Pulmonary artery endothelial cell (primary cell): ENCODE measurements around the gene RPS21. TPM values are rescaled to one million over a fixed set of nuclear protein-coding genes. Genes with fewer than 3 reads are reported as not detected.
"Not testable (repeated sequence)": the region's sequence is repeated elsewhere in the genome, so short reads cannot be mapped to it uniquely, and the experiment has no call there.

Experiments used
- DNase-seq: peaks from one replicate; pipeline ENCODE4 v3.0.0-alpha.2; 2011; ENCODE audit warnings: low read depth, low spot score
- total RNA-seq: library from RNA; depleted of rRNA; stranded (reverse); fragments of >200 nt; gene quantifications from 2 replicates; pipeline ENCODE4 v1.2.3, GENCODE V29; 2014

RPS21 gene
- total RNA-seq, 1 donor from 2014 or later = 921 TPM

DNA sequence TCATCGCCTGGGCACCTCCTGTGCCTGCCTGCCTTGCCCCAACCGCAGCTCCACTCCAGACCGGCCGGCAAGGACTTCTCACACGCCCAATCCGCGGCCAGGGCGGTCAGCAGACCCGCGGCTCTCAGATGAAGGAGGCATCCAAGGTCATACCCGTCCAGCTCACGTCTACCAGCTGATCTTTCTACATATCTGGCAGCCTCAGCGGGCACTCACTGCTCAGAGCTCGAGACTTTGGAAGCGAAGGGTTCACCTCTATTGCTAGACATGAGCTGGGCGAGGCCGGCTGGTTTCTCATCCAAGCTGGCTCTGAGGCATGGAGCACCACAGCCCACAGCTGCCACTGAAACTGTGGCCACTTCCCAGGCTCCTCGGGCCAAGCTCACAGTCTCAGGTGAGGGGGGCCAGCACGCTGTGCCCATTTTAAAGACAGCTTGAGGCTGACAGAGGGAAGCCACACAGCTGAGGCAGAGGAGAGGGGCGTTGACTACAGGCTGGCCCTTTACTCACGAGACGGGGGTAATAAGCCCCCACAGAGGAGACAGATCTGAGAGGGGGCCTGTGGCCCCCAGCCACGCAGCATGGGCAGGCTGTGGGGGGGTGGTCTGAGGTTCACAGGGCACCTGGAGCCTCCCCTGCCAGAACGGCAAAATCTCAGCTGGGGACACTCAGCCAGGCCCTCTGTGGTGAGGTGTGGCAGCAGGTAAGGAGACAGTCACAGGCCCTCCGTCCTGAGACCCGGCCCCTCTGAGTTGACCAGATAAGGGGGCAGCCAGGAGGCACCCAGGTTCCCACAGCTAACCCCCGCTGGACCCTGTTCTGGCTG lies 21.8 kb upstream of the RPS21 start:
- DNase-seq = no peak

DNA sequence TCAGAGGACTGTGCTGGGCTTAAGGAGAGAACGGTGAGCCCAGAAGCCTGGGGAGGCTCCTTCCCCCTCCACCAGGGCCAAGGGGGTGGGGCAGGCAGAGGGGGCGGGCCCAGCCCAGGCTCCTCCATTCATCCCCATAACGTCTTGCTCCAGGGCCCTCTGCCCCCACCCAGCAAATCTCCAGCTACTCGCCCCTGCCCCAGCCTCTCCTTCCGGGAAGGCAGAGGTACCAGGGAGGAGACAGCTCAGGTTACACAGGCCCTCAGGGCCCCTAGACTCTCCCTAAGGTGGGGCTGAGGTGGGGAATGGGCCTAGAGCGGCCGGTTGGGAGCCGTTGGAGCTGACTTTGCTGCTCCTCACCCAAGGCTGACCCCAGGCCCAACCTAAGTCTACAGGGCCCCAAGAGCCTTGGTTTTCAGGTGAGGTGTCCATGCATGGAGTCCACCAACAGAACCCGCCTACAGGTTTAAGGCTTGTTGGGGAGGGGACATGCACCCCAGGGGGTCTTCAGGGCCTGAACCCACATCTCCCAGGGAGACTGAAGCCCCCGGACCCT lies 21.0 kb upstream of the RPS21 start:
- DNase-seq = no peak

DNA sequence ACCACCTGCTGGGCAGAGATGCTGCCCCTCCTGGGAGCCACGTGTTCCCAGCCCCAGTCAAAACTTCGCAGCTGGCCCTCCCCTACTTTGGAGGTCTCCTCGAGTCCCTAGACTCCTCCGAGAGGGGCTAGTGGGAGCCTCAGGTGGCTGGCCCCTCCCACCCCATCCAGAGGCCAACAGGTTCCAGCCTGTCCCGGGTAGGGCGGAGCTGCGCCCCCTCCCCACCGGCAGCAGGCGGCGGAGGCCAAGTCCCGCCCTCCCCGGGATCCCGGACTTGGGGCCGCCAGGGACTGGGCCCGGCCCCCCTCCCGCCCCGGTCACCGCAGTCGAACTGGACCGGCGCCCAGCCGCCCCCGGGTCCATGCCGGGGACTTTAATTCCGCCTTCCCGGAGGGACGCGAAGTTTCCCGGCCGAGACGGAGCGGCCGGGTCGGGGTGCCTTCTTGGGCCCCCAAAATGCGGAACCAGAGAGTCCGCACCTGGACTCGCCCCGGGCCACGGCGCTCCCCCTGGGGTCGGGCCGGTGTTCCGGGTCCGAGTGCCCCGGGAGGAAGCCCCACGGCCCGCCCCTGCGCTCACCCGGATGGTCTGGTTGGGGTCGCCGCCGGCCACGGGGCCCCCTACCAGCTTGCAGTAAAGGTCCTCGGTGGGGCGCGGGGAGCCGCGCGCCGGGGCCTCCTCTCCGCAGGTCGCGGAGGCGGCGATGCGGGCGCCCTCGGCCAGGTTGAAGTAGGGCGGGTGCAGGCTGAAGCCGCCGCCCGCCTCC lies 20.4 kb upstream of the RPS21 start:
- DNase-seq = no peak

DNA sequence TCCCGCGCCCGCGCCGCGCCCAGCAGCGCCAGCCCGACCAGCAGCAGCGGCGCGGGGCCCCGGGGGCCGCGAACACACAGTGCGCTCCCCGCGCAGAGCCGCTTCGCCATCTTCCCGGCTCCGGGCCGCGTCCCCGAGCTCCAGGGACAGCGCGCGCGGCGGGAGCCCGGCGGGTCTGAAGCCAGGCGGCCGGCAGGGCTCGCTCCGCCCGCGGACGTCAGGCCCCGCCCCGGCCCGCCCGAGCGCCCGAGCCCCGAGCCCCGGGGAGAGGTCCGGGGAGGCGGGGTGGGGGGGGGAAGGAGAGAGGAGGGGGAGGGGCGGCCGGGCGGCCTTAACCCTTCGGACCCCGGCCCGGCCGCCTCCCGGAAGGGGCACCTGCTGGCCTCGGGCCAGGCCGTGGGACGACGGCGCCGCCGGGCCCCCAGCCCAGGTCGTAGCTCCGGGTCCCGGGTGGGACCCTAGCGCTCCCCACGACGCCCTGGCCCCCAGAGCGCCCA lies 19.7 kb upstream of the RPS21 start, which contains the start of gene LAMA5:
LAMA5 (minus strand) TSS at position 177 of the 497 bp plus-strand sequence; CDS start at position 110, 67 bp downstream.
- no peak for DNase-seq

DNA sequence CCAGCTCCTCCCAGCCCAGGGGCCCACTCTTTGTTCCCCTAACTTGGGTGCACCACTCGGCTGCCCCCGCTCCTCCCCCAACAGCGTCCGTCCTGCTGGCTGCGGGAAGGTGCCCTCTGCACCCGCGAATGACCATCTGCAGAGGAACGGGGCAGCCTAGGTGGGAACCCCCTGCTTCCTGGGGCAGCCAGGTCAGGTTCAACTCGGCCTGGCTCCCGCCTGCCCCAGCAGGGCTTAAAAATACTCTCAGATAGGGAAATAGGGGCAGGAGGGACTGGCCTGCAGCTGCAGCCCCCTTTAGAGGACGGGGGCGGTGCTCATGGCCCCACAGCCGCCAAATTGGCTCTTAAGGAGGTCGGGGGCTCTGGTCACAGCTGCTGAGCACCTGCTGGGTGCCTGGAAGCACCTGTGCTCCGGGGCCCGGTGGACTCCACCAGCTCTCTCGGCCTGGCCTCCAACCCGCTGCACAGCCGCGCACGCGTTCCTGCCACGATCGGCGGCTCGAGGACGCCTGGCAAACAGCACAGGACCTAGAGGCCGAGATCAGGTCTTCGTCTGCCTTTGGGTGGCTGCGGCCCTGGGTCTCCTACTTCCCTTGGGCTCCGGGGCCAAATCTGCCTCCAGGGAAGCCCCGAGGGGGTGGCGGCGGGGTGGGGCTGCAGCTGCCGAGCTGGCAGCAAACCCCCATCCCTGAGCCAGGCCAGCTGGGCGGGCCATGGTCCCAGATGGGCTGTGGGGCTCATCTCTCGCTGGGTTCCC lies 19.1 kb upstream of the RPS21 start:
- DNase-seq = no peak

DNA sequence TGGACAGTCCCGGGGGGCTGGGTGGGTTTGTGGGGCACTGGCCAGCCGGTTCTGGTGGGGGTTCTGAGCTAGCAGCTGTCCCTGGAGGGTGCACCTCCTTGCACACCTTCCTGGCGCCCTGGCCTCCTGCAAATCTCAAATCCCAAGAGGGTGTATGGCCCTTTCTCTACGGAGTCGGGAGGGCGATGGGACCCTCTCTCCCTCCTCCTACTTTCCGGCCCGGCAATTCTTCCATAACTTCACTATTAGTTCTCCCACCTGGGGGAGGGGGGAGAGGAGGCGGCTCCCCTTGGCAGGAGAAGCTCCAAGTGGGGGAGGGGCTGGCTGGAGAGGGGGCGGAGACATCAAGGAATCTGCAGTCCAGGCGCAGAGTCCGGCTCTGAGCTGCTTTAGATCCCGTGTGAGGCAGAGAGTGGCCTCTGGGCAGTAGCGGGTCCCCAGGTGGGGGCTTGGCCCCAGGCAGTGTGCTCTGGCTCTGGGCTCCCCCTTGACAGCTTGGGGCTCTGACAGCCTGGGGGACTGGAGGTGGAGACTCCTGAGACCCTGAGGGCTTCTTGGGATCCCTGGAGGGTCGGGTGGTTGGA lies 18.4 kb upstream of the RPS21 start:
- no peak for DNase-seq

DNA sequence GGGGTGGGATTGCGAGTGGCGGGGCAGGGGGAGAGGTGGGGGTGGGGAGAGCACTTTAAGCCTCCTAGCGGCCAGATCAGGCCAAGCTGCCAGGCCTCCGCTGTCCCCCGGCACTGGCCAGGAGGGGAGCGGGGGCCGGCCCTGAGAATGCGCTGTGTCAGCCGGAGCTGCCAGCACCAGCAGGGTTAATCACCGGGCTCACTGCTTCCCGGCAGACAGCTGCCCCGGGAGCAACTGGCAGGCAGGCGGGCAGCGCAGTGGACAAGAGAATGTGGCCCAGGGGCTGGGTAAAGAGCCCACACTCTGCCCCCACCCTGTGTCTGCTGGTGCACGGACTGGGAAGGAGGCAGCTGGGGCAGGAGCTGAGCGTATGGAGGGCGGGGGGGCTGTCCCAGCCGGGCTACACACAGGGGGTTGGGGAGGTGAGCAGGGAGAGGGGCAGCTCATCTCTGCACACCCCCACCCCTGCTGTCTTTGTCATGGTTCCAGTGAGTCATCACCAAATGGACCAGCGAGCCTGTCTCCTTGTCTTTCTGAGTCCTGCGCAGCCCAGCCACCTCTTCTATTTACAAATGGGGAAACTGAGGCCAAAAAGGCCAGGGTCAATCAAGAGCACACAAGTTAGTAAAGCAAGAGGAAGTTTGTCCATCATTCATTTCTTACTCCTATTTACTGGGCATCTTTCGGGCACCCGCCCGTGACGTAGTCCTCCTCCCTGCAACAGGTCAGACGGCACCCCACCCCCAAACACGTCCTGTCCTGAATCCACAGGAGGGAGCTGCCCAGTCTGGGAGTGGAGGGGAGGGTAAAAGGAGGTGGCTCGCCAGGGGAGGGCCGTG lies 17.7 kb upstream of the RPS21 start:
- DNase-seq = no peak

DNA sequence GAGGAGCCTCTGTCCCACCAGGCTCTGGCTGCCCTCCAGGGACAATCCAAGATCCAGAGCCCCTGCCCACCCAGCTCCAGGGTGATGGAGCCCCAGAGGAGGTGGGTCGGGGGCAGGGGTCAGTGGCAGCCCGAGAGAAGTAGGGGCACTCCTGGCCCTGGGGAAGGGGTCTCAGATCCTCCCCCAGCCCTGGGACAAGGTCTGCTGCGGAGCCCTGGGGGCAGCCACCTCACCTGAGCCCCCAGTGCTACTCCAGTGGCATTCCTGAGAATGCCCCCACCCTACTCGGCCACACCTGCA lies 17.1 kb upstream of the RPS21 start:
- no peak for DNase-seq

DNA sequence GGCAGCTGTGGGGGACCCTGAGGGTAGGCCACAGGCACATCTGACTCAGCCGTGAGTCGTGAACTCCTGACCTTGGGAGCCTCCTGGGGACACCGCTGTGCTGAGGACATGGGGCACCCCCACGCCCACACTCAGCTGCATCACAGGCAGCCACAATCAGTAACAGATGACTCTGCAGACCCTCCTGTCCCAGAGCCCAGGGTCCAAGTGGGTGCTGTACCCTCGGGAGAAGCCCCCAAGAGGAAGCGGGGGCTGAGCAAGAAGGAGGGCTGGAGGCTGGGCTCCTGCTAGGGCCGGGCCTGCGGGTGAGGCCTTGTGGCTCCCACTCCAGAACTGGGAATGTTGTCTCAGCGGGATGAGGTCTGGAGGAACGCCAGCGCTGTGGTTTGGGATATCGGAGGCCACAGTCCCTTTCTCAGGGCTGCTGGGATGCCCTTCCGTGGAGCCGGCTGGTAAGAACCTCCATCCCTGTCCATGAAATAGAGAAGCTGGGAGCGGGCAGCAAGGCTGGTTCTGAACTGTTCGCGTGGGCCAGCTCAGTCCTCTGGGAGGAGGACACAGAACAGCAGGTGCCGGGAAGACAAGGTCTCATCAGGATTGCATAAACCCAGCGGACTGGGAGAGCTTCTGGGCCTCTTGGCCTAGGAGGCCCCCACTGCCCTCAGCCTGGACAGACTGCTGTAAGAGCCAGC lies 16.6 kb upstream of the RPS21 start:
- DNase-seq = no peak

DNA sequence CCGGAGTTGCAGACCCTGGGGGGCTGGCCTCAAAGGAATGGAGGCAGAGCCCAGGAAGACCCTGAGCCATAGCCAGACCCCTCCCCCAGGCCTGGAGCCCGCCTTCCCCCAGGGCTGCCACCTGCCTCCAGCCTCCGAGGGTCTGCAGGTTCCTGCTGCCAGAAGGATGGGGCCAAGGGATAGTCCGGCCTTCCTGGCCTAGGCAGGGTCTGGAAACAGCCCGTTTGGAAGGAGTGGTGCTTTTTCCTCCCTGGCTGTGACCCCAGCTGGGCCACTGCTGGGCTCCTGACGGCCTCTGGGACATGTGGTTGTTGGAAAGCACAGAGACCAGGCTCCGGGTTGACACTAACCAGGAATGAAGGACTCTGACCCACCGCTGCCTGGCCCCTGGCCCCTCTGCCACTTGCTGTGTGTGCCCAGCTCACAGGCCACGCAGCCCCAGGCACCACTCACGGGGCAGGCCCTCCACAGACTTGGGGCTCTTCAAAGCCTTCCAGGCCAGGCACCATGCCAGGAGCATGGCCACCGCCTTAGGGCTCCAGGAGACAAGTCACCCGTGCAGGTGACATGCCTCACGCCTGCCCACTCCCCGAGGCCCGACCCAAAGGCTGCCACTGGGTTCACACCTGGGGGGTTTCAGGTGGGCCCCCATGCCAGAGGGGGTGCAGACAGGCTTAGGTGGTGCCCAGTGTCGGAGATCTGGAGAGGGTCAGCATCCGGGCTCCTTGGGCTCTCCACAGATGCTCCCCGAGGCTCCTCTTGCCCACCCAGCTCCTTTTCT lies 15.9 kb upstream of the RPS21 start:
- DNase-seq = no peak

DNA sequence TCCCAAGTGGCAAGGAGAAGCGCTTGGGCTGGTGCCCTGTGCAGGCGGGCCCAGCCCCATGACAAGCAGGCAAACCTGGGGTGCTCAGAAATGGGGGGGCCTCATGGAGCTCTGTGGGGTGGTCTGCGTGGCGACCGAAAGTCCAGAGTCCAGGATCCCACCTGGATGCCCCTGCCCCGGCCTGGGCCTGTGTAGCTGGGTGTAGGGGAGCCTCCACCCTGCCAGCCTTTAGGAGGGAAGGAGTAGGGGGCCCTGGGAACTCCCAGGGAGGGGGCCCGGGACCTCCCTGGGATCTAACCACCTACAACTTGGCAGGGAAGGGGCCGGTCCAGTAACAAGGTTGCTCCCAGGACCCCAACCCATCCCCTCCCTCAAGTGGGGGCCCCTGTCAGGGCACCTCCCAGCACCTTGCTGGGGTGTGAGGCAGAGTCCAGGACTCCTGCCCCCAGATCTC lies 15.3 kb upstream of the RPS21 start:
- no peak for DNase-seq

DNA sequence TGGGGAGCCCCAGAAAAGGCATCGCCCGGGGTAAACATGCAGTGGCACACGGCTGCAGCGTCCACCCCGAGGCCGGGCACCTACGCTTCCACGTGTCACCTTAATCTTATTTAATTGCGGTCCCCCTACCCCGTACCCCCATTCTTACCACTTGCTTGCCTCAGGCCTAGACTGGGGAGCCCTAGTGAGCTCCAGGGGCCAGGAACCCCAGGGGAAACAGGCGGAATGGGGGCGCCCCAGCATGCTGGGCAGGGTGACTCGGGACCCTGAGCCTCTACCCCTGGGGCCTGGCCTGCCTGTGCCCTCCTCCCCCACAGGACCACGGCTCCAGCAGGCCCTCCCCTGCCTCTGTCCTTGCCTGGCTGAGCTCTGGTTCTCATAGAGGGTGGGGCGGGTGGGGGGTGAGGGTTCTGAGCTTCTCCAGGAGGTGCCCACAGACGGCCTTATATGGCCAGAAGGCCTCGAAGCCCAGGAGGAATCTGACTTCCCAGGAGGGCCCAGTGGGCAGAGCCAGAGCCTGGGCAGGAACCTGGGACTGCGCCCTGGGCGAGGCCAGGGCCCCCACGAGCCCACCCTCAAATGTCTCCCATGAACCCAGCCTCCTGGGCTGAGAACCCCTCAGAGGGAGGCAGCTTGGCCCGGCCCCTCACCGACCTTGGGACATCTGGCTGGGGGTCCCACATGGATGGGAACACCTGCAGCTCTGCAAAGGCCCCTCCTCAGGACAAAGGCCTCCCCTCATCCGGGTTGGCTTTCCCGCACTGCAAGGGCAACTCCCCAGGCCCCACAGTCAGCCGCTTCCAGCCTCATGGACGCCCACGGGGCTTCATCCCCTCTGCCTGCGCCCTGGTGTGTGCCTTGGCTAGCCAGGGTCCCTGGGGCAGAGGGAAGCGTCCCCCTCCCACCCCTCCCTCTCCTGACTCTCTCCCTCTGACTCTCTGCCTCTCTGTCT lies 14.6 kb upstream of the RPS21 start:
- no peak for DNase-seq

DNA sequence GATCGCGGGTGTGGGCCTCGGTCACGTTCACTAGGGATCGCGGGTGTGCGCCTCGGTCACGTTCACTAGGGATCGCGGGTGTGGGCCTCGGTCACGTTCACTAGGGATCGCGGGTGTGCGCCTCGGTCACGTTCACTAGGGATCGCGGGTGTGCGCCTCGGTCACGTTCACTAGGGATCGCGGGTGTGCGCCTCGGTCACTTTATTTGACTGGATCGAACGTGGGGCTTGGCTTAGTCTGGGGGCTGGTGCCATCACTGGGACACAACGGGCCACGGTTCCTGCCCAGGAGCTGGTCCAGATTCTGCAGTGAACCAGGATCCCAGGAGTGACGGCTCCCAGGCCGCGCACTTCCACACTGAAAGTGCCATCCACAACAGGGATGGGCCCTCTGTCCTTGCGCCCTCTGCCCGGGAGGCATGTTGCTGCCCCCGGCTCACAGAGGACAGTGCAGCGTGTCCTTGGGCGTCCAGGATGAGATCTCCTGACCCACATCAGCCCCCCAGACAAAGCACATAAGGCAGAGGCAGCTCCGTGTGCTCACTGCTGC lies 13.2 kb upstream of the RPS21 start:
- DNase-seq = not testable (repeated sequence)

DNA sequence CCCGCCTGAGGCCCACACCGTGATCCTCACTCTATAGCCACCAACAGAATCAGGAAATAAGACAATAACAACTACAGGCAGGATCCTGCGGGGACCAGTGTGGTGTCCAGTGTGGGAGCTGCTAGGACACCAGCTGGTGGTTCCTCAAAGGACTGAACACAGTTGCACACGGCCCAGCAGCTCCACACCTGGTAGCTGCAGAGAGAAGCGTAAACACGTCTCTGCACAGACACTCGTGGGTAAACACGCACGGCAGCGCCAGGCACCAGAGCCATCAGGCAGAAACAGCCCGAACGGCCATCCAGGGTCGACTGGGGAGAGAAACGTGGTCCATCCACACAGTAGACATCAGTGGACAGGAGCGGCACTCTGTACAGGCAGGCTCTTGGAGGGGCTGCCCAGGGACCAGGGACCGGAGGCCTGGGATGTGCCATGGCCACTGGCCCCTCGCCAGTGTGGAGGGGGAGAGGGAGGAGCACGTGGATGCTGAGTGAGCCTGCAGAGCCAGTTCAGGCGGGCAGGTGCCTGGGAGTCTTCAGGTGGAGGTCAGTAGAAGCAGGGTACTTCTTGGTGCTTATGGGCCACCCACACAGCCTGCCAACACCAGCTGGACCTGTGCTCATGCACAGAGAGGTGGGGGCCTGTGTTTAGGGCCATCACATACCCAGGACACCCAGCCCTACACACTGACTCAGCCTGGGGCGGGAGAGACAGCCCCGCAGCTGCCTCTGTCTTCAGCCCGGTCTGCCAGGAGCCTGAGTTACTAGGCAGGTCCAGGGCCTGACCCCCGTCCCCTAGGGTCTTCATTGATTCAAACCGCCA lies 12.4 kb upstream of the RPS21 start:
- no peak for DNase-seq

DNA sequence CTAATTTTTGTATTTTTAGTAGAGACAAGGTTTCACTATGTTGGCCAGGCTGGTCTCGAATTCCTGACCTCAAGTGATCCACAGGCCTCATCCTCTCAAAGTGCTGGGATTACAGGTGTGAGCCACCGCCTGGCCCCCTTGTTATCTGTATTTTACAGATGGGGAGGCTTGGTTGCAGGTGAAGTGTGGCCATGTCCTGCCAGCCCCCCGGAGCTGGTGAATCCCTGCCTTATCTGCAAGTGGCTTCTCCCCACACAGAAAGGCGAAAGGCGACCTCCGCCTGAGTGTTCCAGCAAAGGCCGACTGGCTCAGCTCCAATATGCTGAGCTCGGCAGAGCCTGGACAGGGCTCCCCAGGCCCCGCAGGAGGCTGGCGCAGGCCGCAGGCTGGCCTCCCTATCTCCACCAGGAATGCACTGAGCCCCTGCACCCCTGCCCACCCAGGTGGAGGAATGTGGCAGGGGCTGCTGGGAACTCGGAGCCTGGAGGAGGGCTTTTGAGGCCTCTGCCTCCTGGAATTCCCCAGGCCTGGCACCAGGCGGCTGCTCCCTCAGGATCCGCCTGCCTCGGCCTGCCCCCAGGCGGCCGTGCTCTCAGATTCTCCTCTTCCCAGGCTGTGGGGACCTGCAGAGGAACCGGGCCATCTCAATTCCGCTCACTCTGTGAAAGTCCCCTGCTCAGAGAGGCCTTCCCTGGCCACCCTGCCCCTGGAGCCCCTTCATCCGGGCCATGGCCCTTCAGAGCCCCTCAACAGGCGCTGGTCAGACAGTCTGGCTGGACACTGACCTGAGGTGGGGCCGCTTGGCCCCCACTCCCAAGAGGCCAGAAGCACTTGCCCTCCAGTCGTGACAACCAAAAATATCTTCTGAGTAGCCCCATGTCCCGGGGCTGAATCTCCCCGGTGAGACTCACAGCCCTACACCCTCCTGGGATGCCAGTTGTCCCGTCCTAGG lies 10.5 kb upstream of the RPS21 start:
- no peak for DNase-seq
